OCI-LY3 (cell line): ENCODE results near the gene SLC6A20.

Experiments used
- H2AFZ ChIP-seq: fragments of 200-600, 300-600 bp; shearing (Covaris generic); 2 replicates; pipeline ENCODE4 v1.6.0; 2014; ENCODE audit warnings: antibody characterized with exemption, low read depth, low read length
- H3K27ac ChIP-seq: fragments of 200-600, 300-600 bp; sonication (generic); 2 replicates; pipeline ENCODE4 v1.5.1; 2014; ENCODE audit warnings: mild to moderate bottlenecking, low read length, moderate library complexity, mixed read lengths
- H3K27me3 ChIP-seq: fragments of 200-600, 300-600 bp; sonication (generic); 2 replicates; pipeline ENCODE4 v1.6.1; 2014; ENCODE audit warnings: low read depth, low read length, mixed read lengths
- H3K36me3 ChIP-seq: fragments of 200-600, 300-600 bp; sonication (generic); replicated peaks from 2 replicates; pipeline ENCODE3; 2014; ENCODE audit warnings: low read depth, low read length, mixed read lengths
- H3K4me1 ChIP-seq: fragments of 300-600, 200-600 bp; sonication (generic); 2 replicates; pipeline ENCODE4 v1.6.1; 2014; ENCODE audit warnings: low read length, mixed read lengths
- H3K4me2 ChIP-seq: fragments of 200-600, 300-600 bp; sonication (generic); 2 replicates; pipeline ENCODE4 v1.6.1; 2014; ENCODE audit warnings: low read length, mixed read lengths
- H3K4me3 ChIP-seq: fragments of 300-600, 200-600 bp; sonication (generic); 2 replicates; pipeline ENCODE4 v1.5.1; 2014; ENCODE audit warnings: antibody characterized with exemption, mild to moderate bottlenecking, low read length, moderate library complexity
- H3K79me2 ChIP-seq: fragments of 300-600, 200-600 bp; shearing (Covaris generic); 2 replicates; pipeline ENCODE4 v1.6.1; 2014; ENCODE audit warnings: mild to moderate bottlenecking, low read length, mixed read lengths
- H3K9ac ChIP-seq: fragments of 300-600, 200-600 bp; shearing (Covaris generic); 2 replicates; pipeline ENCODE4 v1.6.0; 2014; ENCODE audit warnings: mild to moderate bottlenecking, low read length, moderate library complexity
- H3K9me3 ChIP-seq: fragments of 200-600, 300-600 bp; shearing (Covaris generic); 2 replicates; pipeline ENCODE4 v1.6.1; 2014; ENCODE audit warnings: low read length, mixed read lengths; ENCODE audit not compliant: insufficient read depth
- H4K20me1 ChIP-seq: fragments of 200-600, 300-600 bp; sonication (generic); 2 replicates; pipeline ENCODE4 v1.6.1; 2016; ENCODE audit warnings: low read length, mixed read lengths; ENCODE audit not compliant: insufficient read depth
- CTCF ChIP-seq: fragments of 200-600, 300-600 bp; sonication (generic); IDR thresholded peaks from 2 replicates; pipeline ENCODE4 v1.5.1; 2014; ENCODE audit warnings: antibody characterized with exemption, low read length, low read depth
- EZH2phosphoT487 ChIP-seq: fragments of 200-600 bp; shearing (Covaris generic); IDR thresholded peaks from 2 replicates; pipeline ENCODE4 v1.6.1; 2018; ENCODE audit warnings: antibody characterized with exemption, mixed run types, low read depth

SLC6A20 gene

GRCh38 chr3:45778761-45779201 lies 17.6 kb downstream of the SLC6A20 start:
- Histone ChIP-seq H4K20me1 (no peaks in the 10 kb centered on the region), H3K4me1 (no peaks in the 10 kb centered on the region), H3K4me2 (no peak overlapping the region), H3K9me3 (no peaks in the 10 kb centered on the region), H3K27ac (no peak overlapping the region), H3K4me3 (no peak overlapping the region), H3K36me3 (no peaks in the 10 kb centered on the region), H3K27me3 (peaks cover 36% of the 10 kb centered on the region), H3K9ac (no peak overlapping the region), H3K79me2 (no peaks in the 10 kb centered on the region), H2AFZ (no peak overlapping the region)
- TF ChIP-seq CTCF (no peak), EZH2phosphoT487 (no peak)

GRCh38 chr3:45777746-45778386 lies 18.5 kb downstream of the SLC6A20 start:
- Histone ChIP-seq H3K4me2 (no peak overlapping the region), H3K79me2 (no peaks in the 10 kb centered on the region), H3K4me1 (no peaks in the 10 kb centered on the region), H3K27ac (no peak overlapping the region), H3K9me3 (no peaks in the 10 kb centered on the region), H4K20me1 (no peaks in the 10 kb centered on the region), H3K27me3 (peaks cover 41% of the 10 kb centered on the region), H3K36me3 (no peaks in the 10 kb centered on the region), H3K9ac (no peak overlapping the region), H3K4me3 (no peak overlapping the region), H2AFZ (no peak overlapping the region)
- TF ChIP-seq EZH2phosphoT487, result no peak

GRCh38 chr3:45777111-45777745 lies 19.1 kb downstream of the SLC6A20 start:
- H3K27me3 ChIP-seq, result peaks cover 37% of the 10 kb centered on the region
- no peaks in the 10 kb centered on the region for H3K79me2 ChIP-seq
- no peak overlapping the region for H3K9ac ChIP-seq
- no peak overlapping the region for H3K4me3 ChIP-seq
- TF ChIP-seq CTCF (no peak), EZH2phosphoT487 (no peak)
- no peaks in the 10 kb centered on the region for H3K9me3 ChIP-seq
- H3K36me3 ChIP-seq, result no peaks in the 10 kb centered on the region
- no peaks in the 10 kb centered on the region for H3K4me1 ChIP-seq
- no peak overlapping the region for H3K4me2 ChIP-seq
- no peak overlapping the region for H3K27ac ChIP-seq
- H4K20me1 ChIP-seq, result no peaks in the 10 kb centered on the region
- no peak overlapping the region for H2AFZ ChIP-seq

GRCh38 chr3:45776611-45777010 lies 19.7 kb downstream of the SLC6A20 start:
- Histone ChIP-seq H3K27me3 (peaks cover 34% of the 10 kb centered on the region), H4K20me1 (no peaks in the 10 kb centered on the region), H3K27ac (no peak overlapping the region), H3K9me3 (no peaks in the 10 kb centered on the region), H3K36me3 (no peaks in the 10 kb centered on the region), H3K4me3 (no peak overlapping the region), H3K79me2 (no peaks in the 10 kb centered on the region), H3K9ac (no peak overlapping the region), H3K4me2 (no peak overlapping the region), H3K4me1 (no peaks in the 10 kb centered on the region), H2AFZ (no peak overlapping the region)
- TF ChIP-seq CTCF (no peak), EZH2phosphoT487 (no peak)
